Motor neuron (in vitro differentiated cells): ENCODE measurements around the gene RALGPS1. TPM values are rescaled to one million over a fixed set of nuclear protein-coding genes. Genes with fewer than 3 reads are reported as not detected.
A peak's percentile ranks its signal among the peaks of the same experiment; 100 is the strongest.

Experiments used
- ATAC-seq, 8 experiments: fragments of 200-7000 bp; cut with Tn5 transposase; replicated peaks in 6 of 8; 2 replicates each; pipeline ENCODE4 v1.8.0; 2021; ENCODE audit warnings: mild to moderate bottlenecking in 8 of 8, moderate library complexity in 8 of 8
- H3K27ac ChIP-seq, 2 donors: fragments of 250-450 bp; sonication (Bioruptor Pico); 2 replicates each; pipeline ENCODE4 v1.9.0; 2021; ENCODE audit warnings: antibody characterized with exemption in 2 of 2, mild to moderate bottlenecking in 2 of 2, moderate library complexity in 1 of 2
- H3K4me1 ChIP-seq, 2 donors: fragments of 250-450 bp; sonication (Bioruptor Pico); replicated peaks in 1 of 2; 2 replicates each; pipeline ENCODE4 v1.6.1; 2021; ENCODE audit warnings: antibody characterized with exemption in 2 of 2, mild to moderate bottlenecking in 2 of 2, moderate library complexity in 1 of 2
- H3K4me3 ChIP-seq, 5 donors: fragments of 250-450 bp; sonication (Bioruptor Pico); 2 replicates each; pipeline ENCODE4 v1.9.0; 2021; ENCODE audit warnings: antibody characterized with exemption in 5 of 5, mild to moderate bottlenecking in 5 of 5, moderate library complexity in 4 of 5
- WGBS, 10 experiments: fragments of 450-650 bp; shearing (Covaris generic); methylation state at CpG; one replicate each; pipeline ENCODE4 v1.0.0; 2022; 5-methylcytosine and 5-hydroxymethylcytosine counted together
- in situ Hi-C, 9 experiments: fragments of 400-800 bp; cut with MboI; loops; one replicate each; pipeline ENCODE4 v1.15.0; 2021; ENCODE audit warnings: low sequenced_read_pairs in 9 of 9, low pct_unique_long_range_greater_than_20kb in 2 of 9; ENCODE audit not compliant: unreplicated experiment in 9 of 9
- total RNA-seq, 8 experiments: library from RNA; unstranded; fragments of 300-600 nt; gene quantifications; 2 replicates each; pipeline versions ENCODE4 v1.2.3 to v1.2.4, GENCODE V29; 2022

Gene RALGPS1
- total RNA-seq, 8 experiments from 2014 or later: 4.3 to 29.6 (median 17.3) TPM

- ATAC-seq: no peak
- Histone ChIP-seq H3K4me1 (peaks cover 5 to 10% of the 10 kb centered on the region in 2 donors), H3K4me3 (no peak overlapping the region), H3K27ac (no peak overlapping the region)
- in situ Hi-C loops: loop anchor here in 1 of 9 experiments (25.0 kb wide), 1 partner anchor 140 kb away; no protein-coding TSS in a partner anchor
- WGBS, 10 experiments: 40 to 100% (median 93%) methylated on average over 1 to 2 of the region's 2 CpGs; no CpG with 5 or more reads in 4 of the 10 experiments
Measured at GRCh38 chr9:127102788-127103187, 188.2 kb downstream of the RALGPS1 start.

GRCh38 chr9:127104581-127105311 lies 190.2 kb downstream of the RALGPS1 start:
- H3K27ac ChIP-seq: peak overlapping the region in 1 of 2 donors; percentile 37
- in situ Hi-C loops: loop anchor here in 1 of 9 experiments (25.0 kb wide), 1 partner anchor 142 kb away; no protein-coding TSS in a partner anchor
- 71 to 100% (median 91%) methylated on average over 1 to 5 of the region's 7 CpGs; no CpG with 5 or more reads in 3 of the 10 experiments for WGBS, 10 experiments
- H3K4me3 ChIP-seq: no peak overlapping the region
- peaks cover 5 to 10% of the 10 kb centered on the region in 2 donors for H3K4me1 ChIP-seq
- ATAC-seq: peak in 5 of 8 experiments; percentile 22 to 69 (median 44)

DNA sequence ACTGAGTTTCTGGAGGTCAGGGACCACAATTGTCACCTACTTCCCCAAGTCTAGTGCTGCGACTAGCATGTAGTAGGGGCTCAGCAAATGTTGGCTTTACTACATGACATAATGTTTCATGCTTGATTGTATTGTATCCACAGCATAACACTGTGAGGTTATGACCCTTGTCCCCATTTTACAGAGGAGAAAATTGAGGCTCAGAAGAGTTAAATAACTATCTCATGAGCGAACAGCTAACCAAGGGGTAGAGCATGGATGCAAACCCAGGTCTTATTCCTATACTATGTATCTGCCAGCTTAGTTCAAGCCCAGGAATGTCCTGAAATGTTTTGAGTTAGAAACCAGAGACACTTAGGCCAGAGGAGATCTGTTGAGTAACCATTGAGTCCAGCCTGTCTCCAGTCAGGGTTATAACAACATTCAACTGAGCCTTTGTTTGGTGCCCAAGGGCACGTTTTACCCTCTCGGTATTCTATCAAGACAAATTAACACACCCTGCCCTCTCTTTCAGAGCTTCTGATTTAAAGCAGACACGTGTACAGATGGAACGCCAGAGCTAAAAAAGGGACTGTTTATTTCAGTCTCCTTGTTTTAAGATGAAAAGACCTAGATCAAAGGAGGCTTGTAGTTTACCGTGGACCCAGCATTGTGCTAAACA lies 191.4 kb downstream of the RALGPS1 start:
- Histone ChIP-seq H3K4me1 (peaks cover 5 to 10% of the 10 kb centered on the region in 2 donors), H3K4me3 (no peak overlapping the region), H3K27ac (no peak overlapping the region)
- 18 to 83% (median 63%) methylated on average over 1 to 7 of the region's 7 CpGs for WGBS, 10 experiments
- in situ Hi-C loops: loop anchor here in 1 of 9 experiments (25.0 kb wide), 1 partner anchor 144 kb away; no protein-coding TSS in a partner anchor
- ATAC-seq: peak in 1 of 8 experiments; percentile 55

GRCh38 chr9:127106466-127106855 lies 191.9 kb downstream of the RALGPS1 start:
- Histone ChIP-seq H3K4me1 (peaks cover 5 to 10% of the 10 kb centered on the region in 2 donors), H3K4me3 (no peak overlapping the region), H3K27ac (no peak overlapping the region)
- in situ Hi-C loops: loop anchor here in 1 of 9 experiments (25.0 kb wide), 1 partner anchor 144 kb away; no protein-coding TSS in a partner anchor
- peak in 1 of 8 experiments; percentile 46 for ATAC-seq
- 48 to 92% (median 78%) methylated on average over 1 to 4 of the region's 4 CpGs; no CpG with 5 or more reads in 2 of the 10 experiments for WGBS, 10 experiments

DNA sequence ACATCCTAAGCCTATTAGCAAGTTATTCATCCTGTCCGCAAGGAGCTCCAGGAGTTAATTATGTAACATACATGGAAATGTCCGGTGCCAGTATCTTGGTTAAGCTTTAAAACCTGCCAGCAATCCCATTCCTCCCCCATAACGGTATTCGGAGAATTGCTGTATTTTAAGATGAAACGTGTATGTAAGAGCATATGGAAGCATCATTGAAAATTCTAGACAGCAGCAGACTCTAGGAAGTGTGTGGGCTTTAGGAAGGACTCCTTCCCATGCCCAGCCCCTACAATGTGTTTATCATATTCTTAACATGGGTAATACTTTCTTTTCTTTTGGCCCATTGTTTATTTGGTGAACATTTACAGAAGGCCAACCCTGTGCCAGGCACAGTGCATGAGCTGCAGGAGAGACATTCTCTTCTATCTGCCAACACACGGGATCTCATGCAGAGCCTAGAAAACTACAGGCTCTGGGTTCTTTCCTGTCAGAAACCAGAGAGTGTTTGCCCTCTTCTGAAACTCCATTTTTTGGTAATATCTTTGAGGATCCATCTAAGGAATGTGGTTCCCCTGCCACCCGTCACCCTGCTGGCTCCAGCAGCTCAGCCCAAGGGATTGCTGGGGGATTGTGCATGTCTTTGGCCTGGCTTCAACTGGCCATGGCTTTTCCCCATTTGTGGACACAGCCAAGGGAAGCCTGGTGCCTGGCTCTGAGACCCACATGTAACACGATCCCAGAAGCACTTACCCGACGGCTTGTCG lies 192.8 kb downstream of the RALGPS1 start:
- H3K4me3 ChIP-seq: no peak overlapping the region
- in situ Hi-C loops: loop anchor here in 1 of 9 experiments (25.0 kb wide), 1 partner anchor 145 kb away; no protein-coding TSS in a partner anchor
- no peak overlapping the region for H3K27ac ChIP-seq
- no peak for ATAC-seq
- H3K4me1 ChIP-seq: peaks cover 5 to 10% of the 10 kb centered on the region in 2 donors
- 33 to 100% (median 88%) methylated on average over 1 to 7 of the region's 11 CpGs; no CpG with 5 or more reads in 1 of the 10 experiments for WGBS, 10 experiments

DNA sequence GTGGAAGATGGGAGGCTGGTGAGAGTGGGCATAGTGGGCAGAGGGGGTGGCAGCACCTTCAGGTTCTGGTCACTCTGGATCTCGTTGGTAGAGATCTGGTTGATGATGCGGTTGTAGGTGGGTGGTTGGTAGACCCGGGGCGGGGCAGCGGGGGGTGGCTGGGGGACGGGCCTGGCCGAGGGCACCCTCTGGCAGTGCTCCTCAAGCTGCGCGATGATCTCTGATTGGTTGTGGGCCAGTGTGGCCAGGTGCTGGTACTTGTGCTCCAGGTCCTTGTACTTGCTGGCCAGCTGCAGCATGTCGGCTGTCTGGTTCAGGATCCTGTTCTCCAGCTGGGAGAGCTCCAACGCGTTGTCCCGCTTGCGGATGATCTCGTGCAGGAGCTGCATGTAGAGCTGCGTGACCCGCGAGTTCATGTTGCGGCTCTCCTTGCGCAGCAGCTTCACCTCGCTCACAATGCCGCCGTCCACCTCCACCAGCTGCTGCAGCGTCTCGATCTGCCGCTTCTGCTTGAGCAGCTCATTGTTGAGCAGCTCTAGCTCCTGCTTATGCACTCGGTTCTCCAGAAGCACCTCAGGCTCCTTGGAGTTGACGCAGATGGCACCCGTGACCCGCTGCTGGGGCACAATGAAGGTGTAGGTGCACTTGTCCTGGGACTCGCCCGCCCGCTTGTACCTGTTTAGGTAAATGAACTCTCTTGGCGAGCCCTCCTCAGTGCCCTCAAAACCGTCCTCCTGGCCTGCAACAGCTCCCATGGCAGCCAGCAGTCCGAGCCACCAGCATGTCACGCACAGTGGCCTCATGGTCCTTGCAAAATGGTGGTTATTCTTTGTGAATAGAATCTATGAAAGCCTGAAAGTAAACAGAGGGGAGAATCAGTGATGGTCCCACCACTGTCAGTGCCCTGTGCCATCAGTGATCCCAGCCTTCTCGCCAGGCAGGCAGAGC lies 193.6 kb downstream of the RALGPS1 start:
- no peak for ATAC-seq
- 94 to 100% (median 100%) methylated on average over 1 to 21 of the region's 38 CpGs; no CpG with 5 or more reads in 5 of the 10 experiments for WGBS, 10 experiments
- Histone ChIP-seq H3K4me1 (peaks cover 5 to 10% of the 10 kb centered on the region in 2 donors), H3K4me3 (no peak overlapping the region), H3K27ac (no peak overlapping the region)
- in situ Hi-C loops: loop anchor here in 1 of 9 experiments (25.0 kb wide), 1 partner anchor 146 kb away; no protein-coding TSS in a partner anchor

DNA sequence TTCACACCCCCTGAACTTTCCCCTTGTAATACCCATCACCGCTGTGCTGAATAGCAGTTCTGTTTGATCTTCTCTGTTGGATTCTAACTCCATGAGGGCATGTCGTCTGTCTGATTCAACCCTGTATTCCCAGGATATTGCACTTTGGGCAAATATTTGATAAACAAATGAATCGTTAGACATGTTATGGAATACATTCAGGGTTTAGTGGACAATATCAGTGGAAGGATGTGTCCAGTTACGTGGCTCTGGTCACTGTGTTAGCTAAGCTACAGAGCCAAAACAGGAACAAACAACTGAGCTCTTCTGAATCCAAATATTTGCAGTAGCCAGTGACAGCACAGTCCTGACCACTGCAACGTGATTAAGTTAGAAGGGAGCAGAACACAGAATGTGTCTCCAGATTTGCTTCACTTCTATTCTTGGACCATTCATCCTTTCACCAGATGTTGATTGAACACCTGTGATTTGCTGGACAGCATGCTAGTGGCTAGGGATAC lies 194.7 kb downstream of the RALGPS1 start:
- 60 to 100% (median 89%) methylated on average over 1 to 5 of the region's 5 CpGs; no CpG with 5 or more reads in 2 of the 10 experiments for WGBS, 10 experiments
- Histone ChIP-seq H3K4me1 (peaks cover 5 to 9% of the 10 kb centered on the region in 2 donors), H3K4me3 (no peak overlapping the region), H3K27ac (no peak overlapping the region)
- ATAC-seq: peak in 1 of 8 experiments; percentile 52
- in situ Hi-C loops: loop anchor here in 1 of 9 experiments (25.0 kb wide), 1 partner anchor 147 kb away; no protein-coding TSS in a partner anchor

DNA sequence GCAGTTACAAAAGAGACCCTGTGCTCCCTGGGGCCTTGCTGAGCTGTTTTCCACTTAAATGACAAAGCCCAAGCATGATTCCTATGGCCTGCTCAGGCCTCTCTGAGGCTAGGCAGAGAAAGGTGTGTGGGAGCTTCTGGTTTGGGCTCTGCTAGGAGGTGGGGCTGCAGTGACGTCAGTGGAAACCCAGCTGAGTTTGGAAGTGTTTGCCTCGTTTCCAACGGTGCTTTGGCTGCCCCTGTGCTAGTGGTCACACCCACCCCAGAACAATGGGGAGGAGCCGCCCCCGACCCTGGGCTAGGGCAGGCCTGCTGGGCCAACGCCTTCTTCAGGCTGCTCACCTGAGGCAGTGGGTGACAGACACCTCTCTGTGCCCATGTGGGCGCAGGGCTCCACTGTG lies 197.5 kb downstream of the RALGPS1 start:
- peak in 3 of 8 experiments; percentile 44 to 80 (median 68) for ATAC-seq
- 35 to 100% (median 94%) methylated on average over 2 to 3 of the region's 7 CpGs; no CpG with 5 or more reads in 6 of the 10 experiments for WGBS, 10 experiments
- H3K4me3 ChIP-seq: no peak overlapping the region
- in situ Hi-C loops: loop anchor here in 1 of 9 experiments (25.0 kb wide), 1 partner anchor 150 kb away; no protein-coding TSS in a partner anchor
- peaks cover 0 to 3% of the 10 kb centered on the region in 2 donors for H3K4me1 ChIP-seq
- H3K27ac ChIP-seq: no peak overlapping the region

DNA sequence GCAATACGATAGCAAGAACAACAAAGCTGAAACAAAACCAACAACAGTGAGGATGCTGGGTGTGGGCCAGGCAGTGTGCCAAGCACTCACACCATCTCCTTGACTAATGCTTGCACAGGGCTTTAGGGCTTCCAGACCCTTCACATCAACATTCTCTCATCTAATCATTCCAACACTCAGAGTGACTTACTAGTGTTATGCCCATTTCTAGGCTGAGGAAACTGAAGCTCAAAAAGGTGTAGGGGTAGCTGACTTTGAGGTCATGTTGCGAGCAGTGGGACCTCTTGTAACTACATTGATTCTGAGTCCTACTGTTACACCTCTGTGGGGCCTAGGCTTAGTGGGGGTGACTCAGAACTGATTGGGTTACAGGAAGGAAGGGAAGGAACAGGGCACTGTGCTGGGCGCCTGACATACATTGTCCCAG lies 198.2 kb downstream of the RALGPS1 start:
- in situ Hi-C loops: loop anchor here in 1 of 9 experiments (25.0 kb wide), 1 partner anchor 150 kb away; no protein-coding TSS in a partner anchor
- 40 to 100% (median 100%) methylated on average over 1 of the region's 3 CpGs; no CpG with 5 or more reads in 5 of the 10 experiments for WGBS, 10 experiments
- Histone ChIP-seq H3K27ac (no peak overlapping the region), H3K4me1 (peaks cover 0 to 7% of the 10 kb centered on the region in 2 donors), H3K4me3 (no peak overlapping the region)
- peak in 3 of 8 experiments; percentile 22 to 48 (median 40) for ATAC-seq

GRCh38 chr9:127113191-127113972 lies 198.8 kb downstream of the RALGPS1 start:
- H3K27ac ChIP-seq: no peak overlapping the region
- peaks cover 0 to 11% of the 10 kb centered on the region in 2 donors for H3K4me1 ChIP-seq
- 40 to 100% (median 85%) methylated on average over 1 to 5 of the region's 10 CpGs; no CpG with 5 or more reads in 2 of the 10 experiments for WGBS, 10 experiments
- in situ Hi-C loops: loop anchor here in 1 of 9 experiments (25.0 kb wide), 1 partner anchor 151 kb away; no protein-coding TSS in a partner anchor
- no peak overlapping the region for H3K4me3 ChIP-seq
- no peak for ATAC-seq
